ENCODE data around the gene DAGLA.

- TF ChIP-seq CTCF (conservative IDR thresholded peaks at IDR 0.05): no peak
- TF ChIP-seq ZFX (IDR thresholded peaks at IDR 0.05): no peak
Measured at GRCh38 chr11:61738776-61739175, 58.6 kb downstream of the DAGLA start.
